Common myeloid progenitor, CD34-positive (primary cell): ENCODE data around the gene EPYC.
"Not testable (repeated sequence)": the region's sequence is repeated elsewhere in the genome, so short reads cannot be mapped to it uniquely, and the experiment has no call there.

Experiments
- CTCF ChIA-PET: fragments of 350-600 bp; sonication (Branson Sonifier 250); formaldehyde crosslinking; loops from one replicate; lab custom pipeline; 2021; ENCODE audit warnings: antibody characterized with exemption; lab: Charles Lee
- POLR2A ChIA-PET: fragments of 350-600 bp; sonication (Branson Sonifier 250); formaldehyde crosslinking; loops from one replicate; lab custom pipeline; 2021; ENCODE audit warnings: antibody characterized with exemption; lab: Charles Lee
- DNase-seq, 3 donors: peaks; one replicate each; pipeline versions ENCODE4 v3.0.0 to v3.0.0-alpha.2; 2013
- H3K27ac ChIP-seq, 2 experiments: 1 replicate in 1 of 2; 2 replicates in 1 of 2; pipeline ENCODE4 v1.7.0; 2013; ENCODE audit warnings: inconsistent platforms in 2 of 2, low read length in 2 of 2, mild to moderate bottlenecking in 2 of 2, low read depth in 1 of 2, moderate library complexity in 1 of 2; ENCODE audit not compliant: severe bottlenecking in 2 of 2, insufficient read depth in 1 of 2, poor library complexity in 1 of 2
- H3K27me3 ChIP-seq, 5 experiments: replicated peaks in 2 of 5; 1 replicate in 3 of 5; 2 replicates in 2 of 5; pipeline versions ENCODE4 v1.6.1 to v1.7.0; 2013; ENCODE audit warnings: low read length in 4 of 5, mild to moderate bottlenecking in 2 of 5, moderate library complexity in 2 of 5, inconsistent platforms in 1 of 5; ENCODE audit not compliant: insufficient read depth in 5 of 5, control insufficient read depth in 4 of 5
- H3K36me3 ChIP-seq, 4 experiments: 1 replicate in 2 of 4; 2 replicates in 2 of 4; pipeline versions ENCODE4 v1.6.1 to v1.7.0; 2013; ENCODE audit warnings: low read length in 3 of 4, control low read depth in 1 of 4, mild to moderate bottlenecking in 1 of 4; ENCODE audit not compliant: control insufficient read depth in 4 of 4, insufficient read depth in 4 of 4
- H3K4me1 ChIP-seq, 4 experiments: 1 replicate in 3 of 4; 2 replicates in 1 of 4; pipeline versions ENCODE4 v1.6.1 to v1.7.1; 2013; ENCODE audit warnings: low read length in 3 of 4, mild to moderate bottlenecking in 3 of 4, control low read depth in 1 of 4, inconsistent platforms in 1 of 4, moderate library complexity in 1 of 4; ENCODE audit not compliant: control insufficient read depth in 4 of 4, insufficient read depth in 4 of 4; ENCODE audit errors: control extremely low read depth in 1 of 4
- H3K4me3 ChIP-seq, 7 experiments: 1 replicate in 4 of 7; 2 replicates in 3 of 7; pipeline versions ENCODE4 v1.5.1 to v1.7.0; 2013; ENCODE audit warnings: mild to moderate bottlenecking in 7 of 7, low read length in 6 of 7, moderate library complexity in 6 of 7, inconsistent platforms in 2 of 7, low read depth in 2 of 7, control low read depth in 1 of 7; ENCODE audit not compliant: insufficient read depth in 4 of 7, control insufficient read depth in 1 of 7; ENCODE audit errors: extremely low read depth in 1 of 7
- H3K9me3 ChIP-seq, 5 experiments: 1 replicate in 4 of 5; 2 replicates in 1 of 5; pipeline versions ENCODE4 v1.6.1 to v1.7.1; 2013; ENCODE audit warnings: low read length in 4 of 5, mild to moderate bottlenecking in 2 of 5, inconsistent platforms in 1 of 5, low read depth in 1 of 5, moderate library complexity in 1 of 5; ENCODE audit not compliant: control insufficient read depth in 4 of 5, insufficient read depth in 2 of 5; ENCODE audit errors: control extremely low read depth in 1 of 5
- WGBS: methylation state at CpG from one replicate; pipeline ENCODE4 v1.1.5; 2013; ENCODE audit not compliant: insufficient coverage; 5-methylcytosine and 5-hydroxymethylcytosine counted together

Gene EPYC

DNA sequence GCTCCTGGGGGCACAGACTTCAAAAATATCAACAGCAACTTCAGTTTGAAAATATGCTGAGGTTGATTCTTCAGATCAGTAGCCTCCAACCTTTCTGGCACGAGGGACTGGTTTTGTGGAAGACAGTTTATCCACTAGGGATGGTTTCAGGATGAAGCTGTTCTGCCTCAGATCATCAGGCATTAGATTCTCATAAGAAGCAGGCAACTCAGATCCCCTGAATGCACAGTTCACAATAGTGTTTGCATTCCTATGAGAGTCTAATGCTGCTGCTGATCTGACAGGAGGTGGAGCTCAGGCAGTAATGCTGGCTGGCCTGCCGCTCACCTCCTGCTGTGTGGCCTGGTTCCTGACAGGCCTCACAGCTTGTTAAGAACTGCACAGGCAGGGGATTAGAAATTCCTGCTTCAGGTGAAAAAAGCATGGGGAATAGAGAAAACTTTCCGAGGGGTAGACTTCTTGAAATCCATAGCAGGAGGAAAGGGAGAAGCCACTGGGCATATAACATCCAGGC lies 12.8 kb downstream of the EPYC start:
- POLR2A ChIA-PET, result no interaction called here
- Histone ChIP-seq H3K4me3 (no peak overlapping the region), H3K27ac (no peak overlapping the region), H3K9me3 (no peaks in the 10 kb centered on the region), H3K4me1 (no peaks in the 10 kb centered on the region), H3K36me3 (no peaks in the 10 kb centered on the region), H3K27me3 (no peaks in the 10 kb centered on the region)
- 95% methylated on average over 3 of the region's 3 CpGs for WGBS
- DNase-seq, result no peak
- CTCF ChIA-PET, result interaction anchor here (1.0 kb wide), 1 partner anchor 12 kb away, joined by 3 read pairs; the partner anchor contains the start of gene EPYC

DNA sequence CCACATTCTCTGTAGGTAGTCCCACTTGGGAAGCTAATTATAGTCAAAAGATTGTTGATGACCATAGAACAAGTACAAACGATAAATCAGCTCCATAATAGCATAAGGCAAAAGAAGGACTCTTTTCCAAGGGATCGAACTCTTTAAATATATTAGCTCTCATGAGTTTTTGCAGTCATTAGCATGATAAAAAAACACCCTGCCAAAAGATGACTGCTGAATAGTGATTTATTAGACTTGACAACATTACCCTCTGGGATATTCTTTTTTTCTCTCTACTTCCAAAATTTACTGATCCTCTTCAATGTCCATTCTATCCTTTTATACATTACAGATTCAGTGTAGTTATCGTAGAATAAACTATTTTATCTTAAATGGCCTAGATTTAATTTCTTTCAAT lies 14.2 kb downstream of the EPYC start:
- no peaks in the 10 kb centered on the region for H3K27me3 ChIP-seq
- no peaks in the 10 kb centered on the region for H3K36me3 ChIP-seq
- no peak overlapping the region for H3K4me3 ChIP-seq
- ChIA-PET CTCF (no interaction called here), POLR2A (no interaction called here)
- no peaks in the 10 kb centered on the region for H3K4me1 ChIP-seq
- H3K27ac ChIP-seq, result no peak overlapping the region
- no peaks in the 10 kb centered on the region for H3K9me3 ChIP-seq
- DNase-seq, result no peak
- 60% methylated on average over 1 of the region's 3 CpGs for WGBS

DNA sequence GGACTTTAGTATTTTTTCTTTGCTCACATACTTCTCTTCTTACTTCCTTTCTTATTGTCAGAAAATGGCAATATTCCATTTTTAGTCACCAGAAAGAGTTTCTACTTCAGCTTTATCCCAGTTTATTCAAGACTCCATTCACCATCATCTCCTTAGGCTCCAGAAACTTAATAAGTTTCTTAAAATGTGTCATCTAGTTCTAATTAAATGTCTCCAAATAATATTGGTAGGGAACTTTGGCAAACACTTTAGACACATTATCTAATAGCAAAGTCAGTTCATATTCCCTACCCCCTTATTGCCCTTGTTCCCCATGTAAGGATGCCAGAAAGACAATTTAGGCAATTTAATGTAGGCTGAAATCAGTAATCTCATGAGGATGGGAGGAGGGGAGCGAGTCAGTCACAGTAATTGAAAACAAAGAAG lies 15.1 kb downstream of the EPYC start:
- Histone ChIP-seq H3K36me3 (no peaks in the 10 kb centered on the region), H3K27ac (no peak overlapping the region), H3K27me3 (no peaks in the 10 kb centered on the region), H3K4me1 (no peaks in the 10 kb centered on the region), H3K4me3 (no peak overlapping the region), H3K9me3 (no peaks in the 10 kb centered on the region)
- WGBS, result 100% methylated on average over 1 of the region's 1 CpG
- no peak for DNase-seq
- CTCF ChIA-PET, result no interaction called here
- POLR2A ChIA-PET, result no interaction called here

DNA sequence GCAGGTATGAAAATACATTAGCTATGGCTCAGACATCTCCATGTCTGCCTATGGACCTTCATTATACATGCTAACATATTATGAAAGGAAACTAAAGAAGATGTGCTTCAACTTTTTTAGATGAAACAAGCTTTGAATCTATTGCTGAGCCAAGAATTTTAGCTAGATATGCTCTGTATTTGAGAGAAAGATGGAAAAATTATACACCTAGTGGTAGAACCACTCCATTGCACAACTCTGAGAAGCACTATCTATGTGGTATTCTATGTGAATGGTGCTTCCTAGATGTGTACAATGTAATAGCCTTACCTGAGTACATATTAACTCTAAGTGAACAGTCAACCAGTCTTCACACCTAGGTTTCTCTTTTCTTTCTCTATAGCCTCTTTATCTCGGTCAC lies 17.3 kb downstream of the EPYC start:
- Histone ChIP-seq H3K9me3 (no peaks in the 10 kb centered on the region), H3K36me3 (no peaks in the 10 kb centered on the region)
- POLR2A ChIA-PET, result no interaction called here

DNA sequence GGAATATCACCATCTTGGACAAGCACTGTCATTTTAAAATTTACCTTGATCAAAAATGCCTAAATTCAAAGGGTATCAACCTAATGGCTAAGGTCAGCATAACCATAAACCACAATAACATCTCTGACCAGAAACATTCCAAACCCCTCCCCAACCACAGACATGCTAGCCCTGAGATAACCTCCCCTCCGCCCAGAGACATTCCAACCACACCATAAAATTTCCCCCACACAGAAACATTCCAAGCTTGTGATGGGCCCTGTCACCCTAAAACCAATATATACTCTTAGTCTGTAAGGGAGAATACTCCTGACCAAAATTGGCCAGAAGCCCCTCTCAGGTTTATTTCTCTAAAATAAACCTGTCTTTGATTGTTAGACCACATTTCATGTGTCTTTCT lies 17.7 kb downstream of the EPYC start:
- ChIA-PET POLR2A (no interaction called here), CTCF (interaction anchor here (0.6 to 2.6 kb wide), 4 partner anchors 9 to 343 kb away, joined by 3 to 12 read pairs (median 6); no protein-coding TSS in a partner anchor)
- no peaks in the 10 kb centered on the region for H3K27me3 ChIP-seq
- no peaks in the 10 kb centered on the region for H3K4me1 ChIP-seq
- H3K4me3 ChIP-seq, result no peak overlapping the region
- H3K27ac ChIP-seq, result no peak overlapping the region
- no peak for DNase-seq
- no CpG with 5 or more reads among the region's 1 CpG for WGBS
- H3K9me3 ChIP-seq, result no peaks in the 10 kb centered on the region
- no peaks in the 10 kb centered on the region for H3K36me3 ChIP-seq

More for the DNA sequence above, 17.3 kb downstream of the EPYC start:
- no peaks in the 10 kb centered on the region for H3K27me3 ChIP-seq
- WGBS, result no CpG with 5 or more reads among the region's 1 CpG
- no peak overlapping the region for H3K27ac ChIP-seq
- H3K4me1 ChIP-seq, result no peaks in the 10 kb centered on the region
- H3K4me3 ChIP-seq, result no peak overlapping the region
- no peak for DNase-seq
- CTCF ChIA-PET, result interaction anchor here (1.4 to 2.6 kb wide), 3 partner anchors 10 to 343 kb away, joined by 3 to 12 read pairs (median 10); no protein-coding TSS in a partner anchor

DNA sequence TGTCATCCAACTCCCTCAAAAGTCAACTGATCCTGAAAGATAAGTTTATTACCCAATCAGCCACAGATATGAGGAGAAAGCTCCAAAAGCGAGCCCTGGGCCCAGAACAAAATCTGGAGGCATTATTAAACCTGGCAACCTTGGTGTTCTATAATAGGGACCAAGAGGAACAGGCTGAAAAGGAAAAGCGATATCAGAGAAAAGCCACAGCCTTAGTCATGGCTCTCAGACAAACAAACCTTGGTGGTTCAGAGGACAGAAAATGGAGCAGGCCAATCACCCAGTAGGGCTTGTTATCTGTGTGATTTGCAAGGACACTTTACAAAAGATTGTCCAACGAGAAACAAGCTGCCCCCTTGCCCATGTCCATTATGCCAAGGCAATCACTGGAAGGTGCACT lies 19.4 kb downstream of the EPYC start:
- CTCF ChIA-PET, result interaction anchor here (1.4 kb wide), 1 partner anchor 21 kb away, joined by 3 read pairs; no protein-coding TSS in a partner anchor
- WGBS, result 100% methylated on average over 3 of the region's 3 CpGs
- DNase-seq, H3K27me3 ChIP-seq, H3K4me1 ChIP-seq, POLR2A ChIA-PET, H3K9me3 ChIP-seq, H3K27ac ChIP-seq, H3K36me3 ChIP-seq, H3K4me3 ChIP-seq: not testable (repeated sequence)

DNA sequence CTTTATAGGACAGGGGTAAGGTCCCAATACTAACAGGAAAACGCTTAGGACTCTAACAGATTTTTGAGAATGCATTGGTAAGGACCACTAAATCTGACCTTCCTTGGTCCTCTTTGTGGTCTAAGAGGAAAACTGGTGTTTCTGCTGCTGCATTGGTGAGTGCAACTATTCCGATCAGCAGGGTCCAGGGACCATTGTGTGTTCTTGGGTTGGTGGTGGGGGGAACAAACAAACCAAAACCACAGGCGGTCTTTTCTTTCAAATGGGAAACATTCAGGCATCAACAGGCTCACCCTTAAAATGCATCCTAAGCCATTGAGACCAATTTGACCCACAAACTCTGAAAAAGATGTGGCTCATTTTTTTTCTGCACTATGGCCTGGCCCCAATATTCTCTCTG lies 20.7 kb downstream of the EPYC start:
- WGBS, result 93% methylated on average over 2 of the region's 3 CpGs
- no peaks in the 10 kb centered on the region for H3K4me1 ChIP-seq
- H3K27ac ChIP-seq, result no peak overlapping the region
- DNase-seq, result no peak
- H3K9me3 ChIP-seq, result no peaks in the 10 kb centered on the region
- CTCF ChIA-PET, result interaction anchor here (1.0 to 1.1 kb wide), 2 partner anchors 9 to 45 kb away, joined by 3 read pairs; no protein-coding TSS in a partner anchor
- H3K27me3 ChIP-seq, result no peaks in the 10 kb centered on the region
- H3K4me3 ChIP-seq, result no peak overlapping the region
- H3K36me3 ChIP-seq, result no peaks in the 10 kb centered on the region
- POLR2A ChIA-PET, result no interaction called here
